Fibroblast of lung (primary cell): ENCODE measurements around the gene RPS6KA2. TPM values are rescaled to one million over a fixed set of nuclear protein-coding genes. Genes with fewer than 3 reads are reported as not detected.

Experiments used
- DNase-seq, 2 donors: peaks; one replicate each; pipeline versions ENCODE4 v3.0.0 to v3.0.0-alpha.2; 2010; ENCODE audit warnings: low read depth in 2 of 2
- H2AFZ ChIP-seq: 2 replicates; pipeline ENCODE4 v1.5.1; 2012; ENCODE audit warnings: low read length, control low read depth, inconsistent platforms
- H3K27ac ChIP-seq: 2 replicates; pipeline ENCODE4 v1.5.1; 2011; ENCODE audit warnings: low read length, control low read depth; ENCODE audit not compliant: insufficient read depth
- H3K27me3 ChIP-seq: 2 replicates; pipeline ENCODE4 v1.5.1; 2011; ENCODE audit warnings: mild to moderate bottlenecking, low read length; ENCODE audit not compliant: control insufficient read depth, insufficient read depth
- H3K36me3 ChIP-seq: 2 replicates; pipeline ENCODE4 v1.5.1; 2011; ENCODE audit warnings: low read length; ENCODE audit not compliant: control insufficient read depth, insufficient read depth
- H3K4me1 ChIP-seq: 2 replicates; pipeline ENCODE4 v1.5.1; 2011; ENCODE audit warnings: low read length; ENCODE audit not compliant: control insufficient read depth, insufficient read depth; ENCODE audit errors: extremely low read depth
- H3K4me2 ChIP-seq: 2 replicates; pipeline ENCODE4 v1.5.1; 2011; ENCODE audit warnings: low read length, control low read depth; ENCODE audit not compliant: insufficient read depth; ENCODE audit errors: extremely low read depth
- H3K4me3 ChIP-seq, 4 experiments: fragments of 200-600 bp in 1 of 4; sonication (generic) in 1 of 4; replicated peaks in 1 of 4; 2 replicates each; pipeline ENCODE4 v1.5.1; 2011 to 2016; ENCODE audit warnings: low read length in 4 of 4, low read depth in 3 of 4, mild to moderate bottlenecking in 3 of 4, control low read depth in 2 of 4, inconsistent platforms in 1 of 4, mixed read lengths in 1 of 4; ENCODE audit not compliant: insufficient read depth in 1 of 4; ENCODE audit errors: control extremely low read depth in 1 of 4
- H3K79me2 ChIP-seq: 2 replicates; pipeline ENCODE4 v1.5.1; 2012; ENCODE audit warnings: mild to moderate bottlenecking, low read length, inconsistent platforms; ENCODE audit not compliant: control insufficient read depth, insufficient read depth
- H3K9ac ChIP-seq: 2 replicates; pipeline ENCODE4 v1.5.1; 2011; ENCODE audit warnings: mild to moderate bottlenecking, low read length, control low read depth; ENCODE audit not compliant: insufficient read depth
- H3K9me3 ChIP-seq: 2 replicates; pipeline ENCODE4 v1.5.1; 2012; ENCODE audit warnings: low read depth, low read length; ENCODE audit not compliant: control insufficient read depth, insufficient read depth
- H4K20me1 ChIP-seq: 2 replicates; pipeline ENCODE4 v1.5.1; 2011; ENCODE audit warnings: low read length; ENCODE audit not compliant: control insufficient read depth, insufficient read depth; ENCODE audit errors: extremely low read depth
- CTCF ChIP-seq, 2 donors: IDR thresholded peaks in 1 of 2; conservative IDR thresholded peaks in 1 of 2; 1 replicate in 1 of 2; 2 replicates in 1 of 2; pipeline ENCODE4 v1.5.1; 2011 to 2012; ENCODE audit warnings: low read length in 2 of 2, control low read depth in 1 of 2, inconsistent platforms in 1 of 2, low read depth in 1 of 2, mild to moderate bottlenecking in 1 of 2
- EZH2 ChIP-seq: IDR thresholded peaks from 2 replicates; pipeline ENCODE4 v1.5.1; 2012; ENCODE audit warnings: low read length, control low read depth, mild to moderate bottlenecking; ENCODE audit errors: missing control alignments
- polyA plus RNA-seq, 2 donors: library from polyadenylated mRNA; depleted of rRNA in 1 of 2; stranded (reverse) in 1 of 2; unstranded in 1 of 2; fragments of >200 nt; gene quantifications; 2 replicates each; pipeline ENCODE4 v1.2.1, GENCODE V29; 2011 to 2012; ENCODE audit warnings: missing spikeins in 1 of 2
- total RNA-seq: library from RNA; depleted of rRNA; stranded (reverse); fragments of >200 nt; gene quantifications from 2 replicates; pipeline ENCODE4 v1.2.1, GENCODE V29; 2014

RPS6KA2 gene
- total and polyA plus RNA-seq, 2 donors (not counting 1 experiment from before 2014, with no cell fraction given), result 66.8 to 116 TPM

GRCh38 chr6:166599205-166599604 is 27.8 kb downstream of the RPS6KA2 start:
- Histone ChIP-seq H2AFZ (no peak overlapping the region), H4K20me1 (no peaks in the 10 kb centered on the region), H3K9me3 (no peaks in the 10 kb centered on the region), H3K79me2 (peaks cover 35% of the 10 kb centered on the region), H3K4me2 (no peak overlapping the region), H3K36me3 (peaks cover 2% of the 10 kb centered on the region), H3K9ac (no peak overlapping the region), H3K27me3 (no peaks in the 10 kb centered on the region), H3K4me1 (peaks cover 35% of the 10 kb centered on the region), H3K4me3 (no peak overlapping the region), H3K27ac (peak overlapping the region; percentile 96)
- TF ChIP-seq CTCF (conservative IDR thresholded peaks at IDR 0.05 in 1 of 2, IDR thresholded peaks at IDR 0.05 in 1 of 2; ENCODE audit: low read depth in 1 of 2, low read length in 2 of 2), result no peak
- TF ChIP-seq EZH2, result no peak
- no peak for DNase-seq

GRCh38 chr6:166598441-166599138 is 28.5 kb downstream of the RPS6KA2 start:
- peak overlapping the region; percentile 96 for H3K27ac ChIP-seq
- H4K20me1 ChIP-seq, result no peaks in the 10 kb centered on the region
- H3K4me1 ChIP-seq, result peaks cover 35% of the 10 kb centered on the region
- H3K9me3 ChIP-seq, result no peaks in the 10 kb centered on the region
- no peak for TF ChIP-seq EZH2
- no peak for TF ChIP-seq CTCF (conservative IDR thresholded peaks at IDR 0.05 in 1 of 2, IDR thresholded peaks at IDR 0.05 in 1 of 2; ENCODE audit: low read depth in 1 of 2, low read length in 2 of 2)
- peak overlapping the region; percentile 68 for H3K9ac ChIP-seq
- no peaks in the 10 kb centered on the region for H3K27me3 ChIP-seq
- H3K4me2 ChIP-seq, result peak overlapping the region; percentile 72
- DNase-seq, result peak; percentile 96
- peak overlapping the region; percentile 61 for H2AFZ ChIP-seq
- H3K79me2 ChIP-seq, result peaks cover 36% of the 10 kb centered on the region
- H3K4me3 ChIP-seq, result no peak overlapping the region
- peaks cover 2% of the 10 kb centered on the region for H3K36me3 ChIP-seq

- Histone ChIP-seq H3K9me3 (no peaks in the 10 kb centered on the region), H4K20me1 (no peaks in the 10 kb centered on the region), H3K36me3 (peaks cover 2% of the 10 kb centered on the region), H3K4me2 (peak overlapping the region; percentile 28), H3K27ac (peak overlapping the region; percentile 96), H3K4me3 (no peak overlapping the region), H3K9ac (no peak overlapping the region), H3K79me2 (peaks cover 33% of the 10 kb centered on the region), H3K4me1 (peaks cover 35% of the 10 kb centered on the region), H3K27me3 (no peaks in the 10 kb centered on the region), H2AFZ (no peak overlapping the region)
- DNase-seq, result no peak
- no peak for TF ChIP-seq CTCF (conservative IDR thresholded peaks at IDR 0.05 in 1 of 2, IDR thresholded peaks at IDR 0.05 in 1 of 2; ENCODE audit: low read depth in 1 of 2, low read length in 2 of 2)
- no peak for TF ChIP-seq EZH2
Measured at GRCh38 chr6:166597711-166598440, 29.2 kb downstream of the RPS6KA2 start.
